GM20431 (cell line): ENCODE results near the gene CIITA.

Source experiments
- in situ Hi-C: fragments of 300-500 bp; cut with MseI, MboI; formaldehyde crosslinking; loops from one replicate; pipeline ENCODE4 v1.15.0; 2020; ENCODE audit warnings: low sequenced_read_pairs; ENCODE audit not compliant: unreplicated experiment

CIITA gene

DNA sequence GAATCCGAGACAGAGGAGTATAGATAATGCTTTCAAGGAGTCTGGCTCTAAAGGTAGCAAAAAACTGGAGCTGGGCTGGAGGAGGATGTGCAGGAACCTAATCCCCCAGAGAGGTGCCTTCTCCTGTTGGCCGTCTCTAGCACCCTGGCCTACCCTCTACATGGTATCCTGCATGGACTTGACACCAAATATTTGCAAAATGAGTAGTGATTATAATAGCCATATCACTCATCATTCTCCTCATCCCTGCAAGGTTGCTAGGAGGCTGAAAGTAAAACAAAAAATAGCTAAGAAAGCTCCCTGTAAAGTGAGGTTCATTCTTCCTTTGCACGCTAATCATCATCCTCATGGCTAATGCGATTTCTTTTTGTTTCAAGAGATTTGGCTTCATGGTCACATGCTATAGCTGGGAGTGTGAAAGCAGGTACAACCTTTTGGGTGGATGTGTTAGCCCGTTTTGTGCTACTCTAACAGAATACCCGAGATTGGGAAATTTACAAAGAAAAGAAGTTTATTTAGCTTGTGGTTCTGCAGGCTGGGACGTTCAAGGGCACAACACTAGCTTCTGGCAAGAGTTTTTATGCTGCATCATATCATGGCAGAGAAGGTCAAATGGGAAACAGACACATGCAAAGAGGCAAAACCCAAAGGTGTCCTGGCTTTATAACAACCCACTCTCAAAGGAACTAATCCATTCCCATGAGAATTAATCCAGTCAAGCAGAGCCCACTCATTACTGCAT is 27.1 kb upstream of the CIITA start:
- in situ Hi-C loops: no loop called here

GRCh38 chr16:10850478-10850850 is 26.5 kb upstream of the CIITA start:
- in situ Hi-C loops: no loop called here

DNA sequence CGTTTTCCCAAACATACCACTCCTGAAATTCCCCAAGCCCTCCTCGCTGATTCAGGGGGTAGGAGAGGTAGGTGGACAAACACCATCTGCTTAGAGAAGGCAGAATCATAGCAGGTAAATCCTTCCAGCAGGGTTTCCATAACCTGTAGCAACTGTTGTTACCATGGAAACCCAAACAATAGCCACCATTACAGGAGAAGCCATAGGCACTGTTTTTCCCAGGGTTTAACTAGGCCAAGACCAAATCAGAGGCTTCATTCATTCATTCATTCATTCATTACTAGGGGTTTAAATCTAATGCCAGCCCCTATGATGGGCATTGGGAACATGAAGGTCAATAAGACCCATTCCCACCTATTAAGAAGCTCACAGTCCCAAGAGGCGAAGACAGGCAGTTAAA is 25.5 kb upstream of the CIITA start:
- in situ Hi-C loops: no loop called here

DNA sequence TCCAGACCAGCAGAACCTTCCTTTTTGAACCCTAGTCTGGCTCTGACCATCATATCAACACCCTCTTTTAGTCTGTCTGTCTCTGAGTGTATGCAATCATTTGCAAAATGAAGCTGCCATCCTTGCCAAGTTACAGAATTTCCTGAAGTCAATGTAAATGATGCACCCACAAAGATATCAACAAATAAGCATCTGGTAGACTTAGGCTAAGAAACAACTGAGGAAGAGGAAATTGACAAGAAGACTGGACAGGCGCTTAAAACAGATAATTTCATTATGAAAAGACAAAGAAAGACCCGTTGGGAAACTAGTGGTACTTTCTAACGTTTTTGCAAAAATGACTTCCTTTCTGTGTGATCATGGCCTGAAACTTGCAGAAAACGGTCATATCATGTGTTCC is 24.7 kb upstream of the CIITA start:
- in situ Hi-C loops: no loop called here

- in situ Hi-C loops: no loop called here
Observed at GRCh38 chr16:10852948-10853347, 24.1 kb upstream of the CIITA start.

DNA sequence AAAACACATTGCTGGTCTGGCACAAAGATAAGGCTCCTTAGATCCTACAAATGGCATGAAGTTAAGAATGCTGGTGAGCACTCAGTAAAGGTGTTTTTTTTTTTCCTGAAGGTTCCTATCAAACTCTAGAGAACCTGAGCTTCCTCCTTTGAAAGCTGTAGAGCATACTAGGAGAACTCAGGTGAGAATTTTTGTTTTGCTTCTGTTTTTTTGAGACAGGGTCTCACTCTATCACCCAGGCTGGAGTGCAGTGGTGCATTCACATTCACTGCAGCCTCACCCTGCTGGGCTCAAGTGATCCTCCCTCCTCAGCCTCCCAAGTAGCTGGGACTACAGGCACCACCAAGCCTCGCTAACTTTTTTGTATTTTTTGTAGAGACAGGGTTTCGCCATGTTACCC is 21.0 kb upstream of the CIITA start:
- in situ Hi-C loops: no loop called here

DNA sequence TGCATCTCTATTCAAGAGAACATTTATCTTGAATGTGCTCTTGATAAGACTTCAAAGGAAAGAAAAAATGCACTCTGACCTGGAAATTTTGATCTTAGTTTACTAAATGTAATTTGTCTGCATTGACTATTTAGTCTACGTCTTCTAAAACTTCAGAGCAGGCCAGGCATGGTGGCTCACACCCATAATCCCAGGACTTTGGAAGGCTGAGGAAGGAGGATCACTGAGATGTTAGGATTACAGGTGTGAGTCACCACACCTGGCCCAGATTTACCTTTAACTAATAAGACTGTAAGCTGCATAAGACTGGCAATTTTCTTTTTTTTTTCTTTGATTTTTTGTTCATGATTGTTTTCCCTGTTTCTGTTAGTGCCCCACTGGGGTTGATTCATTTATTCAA is 18.8 kb upstream of the CIITA start:
- in situ Hi-C loops: no loop called here

- in situ Hi-C loops: no loop called here
Observed at GRCh38 chr16:10859020-10859419, 18.0 kb upstream of the CIITA start.

DNA sequence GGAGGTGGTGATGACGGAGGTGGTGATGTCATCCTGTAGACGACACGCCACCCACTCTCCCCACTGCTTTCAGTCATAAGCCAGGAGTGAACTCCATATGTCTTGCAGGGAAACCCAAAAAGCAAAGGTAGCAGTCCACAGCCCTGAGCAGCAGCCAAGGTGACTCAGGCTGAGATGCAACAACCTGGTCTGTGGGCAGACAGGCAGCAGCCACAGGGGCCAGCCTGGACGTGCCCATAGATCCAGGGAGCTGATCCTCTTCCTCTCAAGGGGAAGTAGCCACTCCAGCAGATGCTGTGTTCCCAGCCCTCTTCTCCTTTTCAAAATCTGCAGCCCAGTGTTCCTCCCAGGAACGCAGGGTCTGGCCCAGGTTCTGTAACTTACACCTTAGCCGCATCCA is 17.3 kb upstream of the CIITA start:
- in situ Hi-C loops: no loop called here

- in situ Hi-C loops: no loop called here
Observed at GRCh38 chr16:10862438-10862837, 14.6 kb upstream of the CIITA start.

GRCh38 chr16:10865991-10866966 is 10.7 kb upstream of the CIITA start:
- in situ Hi-C loops: no loop called here

GRCh38 chr16:10867199-10867598 is 9.8 kb upstream of the CIITA start:
- in situ Hi-C loops: no loop called here

GRCh38 chr16:10868104-10868595 is 8.9 kb upstream of the CIITA start:
- in situ Hi-C loops: no loop called here

DNA sequence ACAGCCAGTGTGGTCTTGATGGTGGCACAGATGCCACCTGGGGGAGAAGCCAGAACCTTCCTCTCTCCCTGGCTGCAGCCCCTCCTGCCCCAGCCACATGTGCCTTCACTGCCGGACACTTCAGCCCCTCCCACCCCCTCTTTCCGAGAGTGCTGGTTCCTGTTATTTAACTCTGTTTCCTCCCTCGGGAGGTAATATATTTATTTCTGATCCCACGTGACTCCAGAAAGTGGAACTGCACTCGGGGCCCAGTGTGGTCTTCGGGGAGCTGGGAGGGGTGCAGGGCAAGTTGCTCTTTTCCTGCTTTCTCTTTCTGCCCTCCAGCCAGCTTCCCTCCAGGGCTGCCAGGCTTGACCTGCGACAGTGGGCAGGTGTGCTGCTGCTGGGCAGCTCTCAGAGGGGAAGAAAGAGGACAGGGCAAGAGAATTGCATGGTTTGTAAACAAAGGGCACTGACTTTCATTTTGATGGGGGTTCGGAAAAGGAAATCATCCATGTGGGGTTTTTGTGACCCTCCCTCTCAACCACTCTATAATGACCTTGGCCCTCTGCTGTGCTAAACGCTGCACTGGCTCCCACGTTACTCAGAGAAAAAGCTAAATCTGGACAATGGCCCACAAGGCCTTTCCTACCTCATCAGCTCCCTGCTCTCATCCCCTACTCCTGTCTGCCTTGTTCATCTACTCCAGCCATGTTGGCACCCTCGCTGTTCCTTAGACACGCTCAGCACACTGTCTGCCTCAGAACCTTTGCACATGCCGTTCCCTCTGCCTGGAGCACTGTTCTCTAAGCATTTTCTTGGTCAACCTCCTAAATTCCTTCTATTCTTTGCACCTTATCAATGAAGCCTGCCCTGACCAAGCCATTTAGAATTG is 8.2 kb upstream of the CIITA start:
- in situ Hi-C loops: no loop called here

GRCh38 chr16:10870137-10870776 is 6.7 kb upstream of the CIITA start:
- in situ Hi-C loops: no loop called here

- in situ Hi-C loops: no loop called here
Observed at GRCh38 chr16:10870808-10871156, 6.2 kb upstream of the CIITA start.

DNA sequence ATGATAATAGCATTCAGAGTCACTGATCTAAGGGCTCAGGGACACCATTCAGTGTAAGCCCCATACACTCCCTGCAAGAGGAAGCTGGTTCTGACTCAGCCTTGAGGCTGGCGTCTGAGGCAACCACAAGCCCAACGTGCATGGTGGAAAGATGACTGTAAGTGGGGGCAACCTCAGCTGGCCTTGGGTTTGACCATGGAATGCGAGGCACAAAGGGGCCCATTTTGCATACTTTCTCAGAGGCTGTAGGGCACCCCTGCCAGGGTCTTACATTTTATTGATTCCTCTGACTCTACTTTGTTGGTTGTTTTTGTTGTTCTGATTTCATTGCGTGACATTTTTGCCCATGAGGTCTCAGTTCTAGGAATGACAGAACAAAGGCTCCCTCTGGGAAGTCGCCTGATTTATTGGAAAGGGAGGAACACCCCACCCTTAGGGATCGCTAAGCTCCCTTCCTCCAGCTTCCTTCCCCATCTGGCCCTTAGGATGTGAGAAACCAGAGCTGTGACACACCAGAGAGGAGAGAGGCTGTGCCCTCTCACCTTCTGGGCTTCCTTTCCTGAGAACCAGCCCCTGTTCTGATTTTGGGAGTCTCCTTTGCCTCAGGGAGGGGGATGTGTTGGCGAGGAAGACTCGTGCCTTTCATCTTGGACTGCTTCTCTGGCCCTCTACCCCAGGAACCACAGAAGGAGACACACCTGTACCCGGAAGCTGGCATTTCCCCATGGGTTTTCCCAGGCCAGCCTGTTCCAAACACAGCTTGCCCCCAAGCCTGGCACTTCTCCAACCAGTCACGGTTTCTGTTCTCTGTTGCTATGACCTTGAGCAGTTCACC is 5.6 kb upstream of the CIITA start:
- in situ Hi-C loops: no loop called here

GRCh38 chr16:10876315-10876714 is 687 bp upstream of the CIITA start:
- in situ Hi-C loops: no loop called here

- in situ Hi-C loops: no loop called here
Observed at GRCh38 chr16:10877472-10877946, 507 bp downstream of the CIITA start.
